Cardiac fibroblast (primary cell): Measurements from ENCODE around the gene SPDYE2.
"Not testable (repeated sequence)": the region's sequence is repeated elsewhere in the genome, so short reads cannot be mapped to it uniquely, and the experiment has no call there.

Source experiments
- DNase-seq, 2 donors: peaks; one replicate each; pipeline versions ENCODE4 v3.0.0 to v3.0.0-alpha.2; 2010; ENCODE audit warnings: low read depth in 2 of 2
- H3K4me3 ChIP-seq, 2 donors: replicated peaks in 1 of 2; 1 replicate in 1 of 2; 2 replicates in 1 of 2; pipeline ENCODE4 v1.5.1; 2011; ENCODE audit warnings: low read depth in 2 of 2, low read length in 2 of 2, mild to moderate bottlenecking in 2 of 2, moderate library complexity in 1 of 2

SPDYE2 gene

DNA sequence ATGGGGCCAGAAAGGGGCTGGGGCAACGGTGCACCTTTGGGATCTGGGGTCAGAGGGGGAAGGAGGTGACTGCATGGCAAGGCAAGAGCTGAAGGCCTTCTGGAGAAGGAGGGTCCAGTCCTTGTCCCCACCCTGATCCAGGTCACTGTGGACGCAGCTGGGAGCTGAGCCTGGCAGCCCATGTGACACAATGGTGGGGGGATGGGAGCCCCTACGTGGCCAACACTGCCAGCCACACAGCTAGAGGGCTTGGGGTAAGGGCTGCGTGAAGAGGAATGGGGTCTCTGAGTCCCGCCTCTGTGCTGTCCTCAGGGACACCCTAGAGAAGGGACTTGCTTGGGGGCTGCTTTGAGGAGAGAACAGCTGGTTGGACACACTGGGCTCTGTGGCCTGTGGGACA lies 30.7 kb downstream of the SPDYE2 start:
- H3K4me3 ChIP-seq, DNase-seq: not testable (repeated sequence)

DNA sequence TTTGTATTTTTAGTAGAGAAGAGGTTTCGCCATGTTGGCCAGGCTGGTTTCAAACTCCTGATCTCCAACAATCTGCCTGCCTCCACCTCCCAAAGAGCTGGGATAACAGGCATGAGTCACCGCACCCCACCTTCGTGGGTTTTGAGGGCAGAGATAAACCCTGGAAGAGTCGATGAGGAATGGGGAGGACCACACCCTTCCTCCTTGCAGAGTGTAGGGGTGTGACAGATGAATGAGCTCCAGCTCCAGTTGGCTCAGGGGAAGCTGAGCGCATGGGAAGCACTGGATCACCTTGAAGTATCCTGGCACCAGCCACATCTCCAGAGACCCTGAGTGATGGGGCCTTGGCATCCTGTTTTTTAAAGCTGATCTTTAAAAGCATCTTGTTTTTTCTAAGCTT lies 32.5 kb downstream of the SPDYE2 start:
- DNase-seq, H3K4me3 ChIP-seq: not testable (repeated sequence)

DNA sequence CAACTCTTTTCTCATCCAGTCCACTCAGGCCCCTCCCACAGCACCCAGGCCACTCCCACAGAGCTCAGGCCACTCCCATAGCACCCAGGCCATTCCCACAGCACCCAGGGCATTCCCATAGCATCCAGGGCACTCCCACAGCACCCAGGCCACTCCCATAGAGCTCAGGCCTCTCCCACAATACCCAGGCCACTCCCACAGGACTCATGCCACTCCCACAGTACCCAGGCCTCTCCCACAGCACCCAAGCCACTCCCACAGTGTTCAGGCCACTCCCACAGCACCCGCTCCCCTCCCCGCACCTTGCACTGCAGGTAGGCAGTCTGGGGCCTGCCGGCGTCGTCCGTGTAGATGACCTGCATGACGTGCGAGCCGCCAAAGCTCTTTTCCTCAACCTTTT lies 38.8 kb downstream of the SPDYE2 start:
- not testable (repeated sequence) for H3K4me3 ChIP-seq, DNase-seq

DNA sequence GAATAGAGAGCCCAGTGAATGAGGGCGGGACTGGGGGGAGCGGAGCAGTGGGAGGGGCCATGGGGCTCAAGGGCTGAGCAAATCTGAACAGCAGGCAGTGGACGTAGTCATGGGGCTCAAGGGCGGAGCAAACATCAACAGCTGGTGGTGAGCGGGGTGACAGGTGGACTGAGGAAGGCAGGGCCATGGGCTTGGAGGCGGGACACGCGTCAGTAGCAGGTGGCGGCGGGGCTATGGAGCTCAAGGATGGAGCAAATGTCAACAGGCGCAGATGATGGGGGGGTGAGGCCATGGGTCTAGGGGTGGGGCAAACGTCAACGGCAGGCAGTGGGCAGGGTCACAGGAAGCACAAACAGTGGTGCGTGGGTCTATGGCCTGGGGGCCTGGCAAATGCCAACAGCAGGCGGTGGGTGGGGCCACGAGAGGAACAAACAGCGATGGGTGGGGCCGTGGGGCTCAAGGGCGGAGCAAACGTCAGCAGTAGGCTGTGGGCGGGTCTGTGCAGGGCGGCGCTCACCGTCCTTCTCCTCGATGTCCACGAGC lies 41.5 kb downstream of the SPDYE2 start:
- not testable (repeated sequence) for DNase-seq, H3K4me3 ChIP-seq

DNA sequence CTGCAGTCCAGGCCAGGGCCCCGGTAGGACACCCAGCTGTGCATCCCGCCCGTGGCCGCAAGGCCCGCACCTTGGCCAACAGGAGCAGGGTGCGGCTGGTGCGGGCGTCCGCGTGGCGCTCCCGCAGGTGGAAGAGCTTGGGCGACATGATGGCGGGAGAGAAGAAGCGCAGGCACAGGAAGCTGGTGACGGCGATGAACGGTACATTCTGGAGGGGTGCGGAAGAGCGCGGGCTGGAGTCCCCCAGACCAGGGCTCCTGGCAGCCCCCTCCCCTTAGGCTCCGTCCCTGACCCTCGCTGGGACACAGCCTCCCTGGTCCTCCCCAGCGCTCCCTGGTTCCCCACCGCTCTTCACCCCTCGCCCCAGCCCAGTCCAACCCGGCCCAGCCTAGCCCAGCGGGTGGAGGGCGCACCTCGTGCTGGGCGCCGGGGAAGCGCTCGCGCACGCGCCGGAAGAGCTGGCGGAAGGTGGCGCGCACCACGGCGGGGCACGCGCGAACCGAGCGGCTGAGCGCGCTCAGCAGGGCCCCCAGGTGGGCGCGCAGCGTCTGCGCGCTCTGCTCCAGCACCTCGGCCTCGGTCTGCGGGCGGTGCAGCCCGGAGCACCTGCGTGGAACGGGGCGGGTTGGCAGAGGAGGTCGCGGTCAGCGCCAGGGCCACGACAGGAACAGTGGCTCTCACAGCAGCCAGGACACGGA lies 42.8 kb downstream of the SPDYE2 start:
- not testable (repeated sequence) for H3K4me3 ChIP-seq, DNase-seq

DNA sequence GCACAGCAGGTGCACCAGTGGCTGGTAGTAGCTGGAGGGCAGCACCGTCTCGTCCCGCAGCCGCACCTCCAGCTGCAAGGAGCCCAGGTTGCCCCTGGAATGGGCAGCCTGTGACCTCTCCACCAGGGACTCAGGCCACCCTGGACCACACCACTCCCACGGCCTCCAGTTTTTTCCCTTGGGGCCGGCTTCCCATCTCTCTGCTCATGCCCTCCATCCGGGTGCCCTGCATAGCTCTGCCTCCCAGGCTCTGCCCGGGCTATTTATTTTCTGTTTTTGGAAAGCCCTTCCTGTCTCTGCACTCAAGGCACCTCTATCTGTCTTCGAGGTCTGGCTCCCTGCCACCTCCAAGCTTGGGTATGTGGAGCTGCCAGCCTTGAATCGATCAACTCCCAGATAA lies 45.0 kb downstream of the SPDYE2 start:
- not testable (repeated sequence) for H3K4me3 ChIP-seq, DNase-seq

DNA sequence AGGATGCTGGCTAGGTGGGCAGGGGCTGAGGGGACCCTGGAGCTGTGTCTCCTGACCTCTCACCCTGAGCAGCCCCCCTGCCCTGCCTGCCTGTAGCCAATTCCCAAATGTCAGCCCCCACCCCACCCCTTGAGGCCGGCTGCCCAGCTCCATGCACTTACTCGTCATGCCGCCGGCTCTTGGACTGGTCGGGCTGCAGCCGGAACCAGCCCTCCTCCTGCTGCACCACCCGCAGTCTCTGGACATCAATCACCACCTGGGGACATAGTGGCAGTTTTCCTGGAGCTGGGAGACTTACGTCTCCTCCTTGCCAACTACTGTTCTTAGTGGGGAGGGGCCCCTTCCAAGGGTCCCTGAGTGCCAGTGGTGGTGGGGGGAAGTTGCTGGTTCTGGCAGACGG lies 48.7 kb downstream of the SPDYE2 start:
- not testable (repeated sequence) for DNase-seq, H3K4me3 ChIP-seq

DNA sequence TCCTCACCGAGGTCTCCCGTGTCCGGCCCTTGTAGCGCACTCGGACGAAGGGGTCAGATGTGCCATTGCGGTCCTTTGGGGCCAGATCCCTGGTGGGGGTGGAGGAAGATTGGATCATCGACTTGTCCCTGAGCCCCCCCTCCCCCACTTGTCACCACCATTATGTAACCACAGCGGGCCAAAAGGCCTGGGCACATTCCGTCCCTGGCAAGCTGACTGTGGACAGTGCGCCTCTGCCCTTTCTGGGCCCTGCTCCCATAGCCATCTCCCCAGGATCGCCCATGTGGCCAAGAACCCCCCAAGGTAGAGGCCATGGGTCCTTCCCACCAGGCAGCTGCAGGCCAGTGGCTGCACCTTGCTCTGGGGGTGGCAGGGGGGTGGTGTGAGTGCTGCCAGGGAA lies 51.3 kb downstream of the SPDYE2 start:
- not testable (repeated sequence) for DNase-seq, H3K4me3 ChIP-seq

DNA sequence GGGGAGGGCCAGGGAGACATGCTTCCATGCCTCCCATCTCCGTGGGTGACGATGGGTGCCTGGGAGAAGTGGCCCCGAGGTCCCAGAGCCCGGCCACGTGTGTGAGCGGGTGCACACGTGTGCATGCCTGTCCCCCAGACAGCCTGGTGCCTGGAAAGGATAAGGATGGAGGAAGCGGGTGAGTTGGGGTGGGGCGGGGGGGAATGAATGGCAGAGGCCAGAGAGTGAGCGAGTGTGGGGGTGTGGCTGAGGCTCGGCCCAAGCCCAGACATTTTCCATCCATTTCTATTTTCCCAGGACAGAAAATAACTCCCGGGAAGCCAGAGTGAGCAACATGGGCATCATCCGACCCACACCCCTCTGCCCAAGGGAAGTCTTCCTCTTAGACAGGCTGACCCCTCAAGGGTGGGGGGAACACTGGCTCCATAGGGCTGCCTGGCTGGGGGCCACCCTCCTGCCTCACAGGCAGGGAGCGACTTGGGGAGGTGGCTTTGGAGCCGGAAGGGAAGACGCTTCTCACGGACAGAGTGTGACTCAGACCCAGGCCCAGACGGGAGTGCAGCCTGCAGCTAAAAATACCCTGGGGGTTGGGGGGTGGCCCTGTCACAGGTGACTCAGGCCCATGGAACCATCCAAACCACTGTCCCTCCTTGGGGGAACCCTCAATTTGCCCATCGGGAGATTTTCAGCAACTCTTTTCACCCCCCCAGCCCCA lies 53.6 kb downstream of the SPDYE2 start:
- not testable (repeated sequence) for DNase-seq, H3K4me3 ChIP-seq

DNA sequence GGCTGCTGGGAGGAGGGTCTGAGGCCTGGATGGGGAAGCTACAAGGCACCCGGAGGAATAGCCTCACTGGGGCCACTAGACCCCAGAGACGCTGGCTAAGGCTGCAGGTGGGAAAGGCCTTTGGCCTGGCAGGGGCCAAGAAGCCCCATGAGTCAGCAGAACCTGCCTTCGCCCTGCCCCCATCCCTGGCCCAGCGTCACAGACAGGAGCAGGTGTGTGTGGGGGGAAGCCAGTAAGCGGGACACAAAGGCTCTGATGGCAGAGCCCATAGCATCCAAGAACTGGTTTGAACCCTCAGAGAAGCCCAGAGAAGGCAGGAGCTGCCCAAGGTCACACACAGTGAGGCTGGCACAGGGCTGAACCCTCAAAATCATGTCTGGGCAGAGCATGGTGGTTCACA lies 55.8 kb downstream of the SPDYE2 start:
- not testable (repeated sequence) for H3K4me3 ChIP-seq, DNase-seq

DNA sequence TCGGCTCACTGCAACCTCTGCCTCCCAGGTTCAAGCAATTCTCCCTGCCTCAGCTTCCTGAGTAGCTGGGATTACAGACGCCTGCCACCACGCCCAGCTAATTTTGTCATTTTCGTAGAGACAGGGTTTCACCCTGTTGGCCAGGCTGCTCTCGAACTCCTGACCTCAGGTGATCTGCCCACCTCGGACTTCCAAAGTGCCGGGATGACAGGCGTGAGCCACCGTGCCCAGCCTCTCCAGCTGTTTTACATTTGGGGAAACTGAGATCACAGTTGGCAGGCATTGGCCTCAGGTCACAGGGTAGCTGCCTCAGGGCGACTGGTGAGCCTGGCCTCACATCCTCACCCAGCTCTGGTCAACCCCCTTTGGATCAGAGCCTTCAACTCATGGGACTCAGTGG lies 58.7 kb downstream of the SPDYE2 start:
- DNase-seq, H3K4me3 ChIP-seq: not testable (repeated sequence)

DNA sequence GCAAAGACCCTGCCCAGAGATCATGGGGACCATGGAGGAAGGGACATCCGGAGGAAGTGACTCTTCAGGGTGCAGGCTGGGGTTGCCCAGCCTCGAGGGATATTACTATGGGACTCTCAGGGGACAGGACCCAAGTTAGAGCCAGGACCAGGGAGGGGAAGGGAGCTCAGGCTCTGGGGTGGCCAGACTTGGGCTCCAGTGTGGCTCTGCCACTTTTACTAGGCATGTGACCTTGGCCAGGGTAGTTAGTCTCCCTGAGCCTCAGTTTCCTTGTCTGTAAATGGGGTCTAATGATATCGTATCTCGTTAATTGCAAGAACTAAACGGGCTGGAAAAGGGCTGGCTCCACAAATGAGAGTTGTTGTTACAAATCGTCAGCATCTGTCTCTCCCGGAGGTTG lies 59.4 kb downstream of the SPDYE2 start:
- not testable (repeated sequence) for DNase-seq, H3K4me3 ChIP-seq

DNA sequence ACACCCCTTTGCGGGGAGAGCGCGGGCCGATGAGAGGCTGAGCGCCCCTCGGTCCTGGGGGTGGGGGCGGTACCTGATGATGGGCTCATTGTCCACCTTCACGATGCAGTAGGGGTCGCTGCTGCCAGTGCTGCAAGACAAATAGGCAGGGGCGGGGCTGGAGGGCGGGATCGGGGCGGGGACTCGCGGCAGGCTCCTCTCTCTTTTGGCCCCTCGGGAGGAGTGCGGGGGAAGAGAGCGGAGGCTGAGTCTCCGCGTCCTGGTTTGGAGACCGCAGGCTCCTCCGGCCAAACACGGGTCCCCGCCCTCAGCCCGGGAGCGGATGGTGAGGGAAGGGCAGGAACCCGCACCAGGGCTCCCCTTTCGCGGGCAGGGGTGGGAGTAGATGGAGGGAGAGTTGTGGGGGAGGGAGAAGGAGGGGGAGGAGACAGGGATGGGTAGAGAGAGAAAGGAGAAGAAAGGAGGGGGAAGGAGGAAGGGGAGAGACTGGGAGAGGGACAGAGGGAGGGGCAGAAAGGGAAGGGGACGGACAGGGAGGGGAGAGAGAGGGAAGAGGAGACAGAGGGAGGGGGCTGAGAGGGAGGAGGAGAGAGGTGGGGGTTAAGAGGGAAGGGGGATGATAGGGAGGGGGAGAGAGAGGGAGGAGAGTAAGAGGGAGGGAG lies 60.1 kb downstream of the SPDYE2 start:
- not testable (repeated sequence) for H3K4me3 ChIP-seq, DNase-seq

DNA sequence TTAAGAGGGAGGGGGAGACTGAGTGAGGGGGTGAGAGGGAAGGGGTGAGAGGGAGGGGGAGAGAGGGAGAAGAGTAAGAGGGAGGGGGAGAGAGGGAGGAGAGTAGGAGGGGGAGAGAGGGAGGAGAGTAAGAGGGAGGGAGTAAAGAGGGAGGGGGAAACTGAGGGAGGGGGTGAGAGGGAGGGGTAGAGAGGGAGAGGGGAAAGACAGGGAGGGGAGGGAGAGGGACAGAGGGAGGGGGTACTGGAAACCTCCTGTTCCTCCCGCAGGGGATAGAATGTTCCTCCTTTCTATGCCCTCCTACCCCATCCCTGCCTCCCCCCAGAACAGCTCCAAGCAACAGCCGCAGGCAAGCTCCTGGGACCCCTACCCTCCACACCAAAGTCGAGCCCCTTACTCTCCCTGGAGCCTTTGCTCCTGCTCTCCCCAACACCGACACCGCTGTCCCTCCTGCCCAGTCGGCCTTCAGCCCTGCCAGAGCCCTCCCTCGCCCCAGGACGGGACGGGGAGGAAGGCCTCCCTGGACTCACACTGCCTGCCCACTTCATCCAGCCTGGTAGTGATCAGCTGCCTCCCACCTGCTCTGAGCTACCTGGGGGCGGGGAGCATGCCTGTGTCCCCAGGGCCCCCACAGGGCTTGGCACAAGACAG lies 60.8 kb downstream of the SPDYE2 start:
- not testable (repeated sequence) for H3K4me3 ChIP-seq
- DNase-seq, result peak; percentile 0 to 9
